OCI-LY1 (cell line): ENCODE results near the gene CELF4.

Experiments
- H2AFZ ChIP-seq: fragments of 200-600 bp; sonication (generic), shearing (Covaris generic); 2 replicates; pipeline ENCODE4 v1.6.0; 2014; ENCODE audit warnings: antibody characterized with exemption, mild to moderate bottlenecking, low read length
- H3F3A ChIP-seq: fragments of 200-600 bp; sonication (generic), shearing (Covaris generic); 2 replicates; pipeline ENCODE4 v1.6.0; 2014; ENCODE audit warnings: mild to moderate bottlenecking, antibody characterized with exemption, low read length, moderate library complexity; ENCODE audit not compliant: insufficient read depth
- H3K27ac ChIP-seq: fragments of 200-600 bp; sonication (generic); 2 replicates; pipeline ENCODE4 v1.5.1; 2014; ENCODE audit warnings: low read length, mixed run types, mild to moderate bottlenecking, low read depth; ENCODE audit not compliant: poor library complexity, severe bottlenecking
- H3K27me3 ChIP-seq: fragments of 200-600 bp; sonication (generic); 2 replicates; pipeline ENCODE4 v1.6.0; 2014; ENCODE audit warnings: antibody characterized with exemption, mild to moderate bottlenecking, low read length, moderate library complexity; ENCODE audit not compliant: insufficient read depth
- H3K36me3 ChIP-seq: fragments of 200-600 bp; sonication (generic); 2 replicates; pipeline ENCODE4 v1.6.1; 2014; ENCODE audit warnings: mild to moderate bottlenecking, antibody characterized with exemption, low read length, moderate library complexity, mixed read lengths; ENCODE audit not compliant: insufficient read depth
- H3K4me1 ChIP-seq: fragments of 200-600 bp; sonication (generic); 2 replicates; pipeline ENCODE4 v1.5.1; 2014; ENCODE audit warnings: mild to moderate bottlenecking, low read length, moderate library complexity; ENCODE audit not compliant: insufficient read depth, severe bottlenecking
- H3K4me2 ChIP-seq: fragments of 200-600 bp; sonication (generic), shearing (Covaris generic); 2 replicates; pipeline ENCODE4 v1.6.1; 2014; ENCODE audit warnings: low read length
- H3K4me3 ChIP-seq: fragments of 200-600 bp; sonication (generic); 2 replicates; pipeline ENCODE4 v1.5.1; 2014; ENCODE audit warnings: low read length, low read depth, mild to moderate bottlenecking, mixed read lengths; ENCODE audit not compliant: poor library complexity, severe bottlenecking
- H3K79me2 ChIP-seq: fragments of 200-600 bp; shearing (Covaris generic); 2 replicates; pipeline ENCODE4 v1.6.1; 2016; ENCODE audit warnings: mixed run types, low read length, mixed read lengths; ENCODE audit not compliant: insufficient read depth
- H3K9ac ChIP-seq: fragments of 200-600 bp; sonication (generic), shearing (Covaris generic); 2 replicates; pipeline ENCODE4 v1.6.1; 2014; ENCODE audit warnings: mild to moderate bottlenecking, low read length, mixed read lengths
- H3K9me2 ChIP-seq: fragments of 200-600 bp; sonication (generic), shearing (Covaris generic); 2 replicates; pipeline ENCODE4 v1.6.1; 2014; ENCODE audit warnings: low read depth, mild to moderate bottlenecking, low read length, mixed read lengths
- H3K9me3 ChIP-seq: fragments of 200-600 bp; shearing (Covaris generic); 2 replicates; pipeline ENCODE4 v1.6.1; 2014; ENCODE audit warnings: low read length, mixed read lengths
- H4K20me1 ChIP-seq: fragments of 200-600 bp; sonication (generic), shearing (Covaris generic); 2 replicates; pipeline ENCODE4 v1.6.0; 2016; ENCODE audit warnings: mild to moderate bottlenecking, low read length; ENCODE audit not compliant: insufficient read depth
- CTCF ChIP-seq: fragments of 200-600 bp; sonication (generic), shearing (Covaris generic); IDR thresholded peaks from 2 replicates; pipeline ENCODE4 v1.5.1; 2017; ENCODE audit warnings: mild to moderate bottlenecking, antibody characterized with exemption, low read length, moderate library complexity, mixed read lengths
- EZH2 ChIP-seq: fragments of 200-600 bp; sonication (generic), shearing (Covaris generic); IDR thresholded peaks from 2 replicates; pipeline ENCODE4 v1.8.0; 2017; ENCODE audit warnings: borderline replicate concordance, mixed run types, mild to moderate bottlenecking, antibody characterized with exemption, low read length, moderate library complexity, mixed read lengths

Gene CELF4

DNA sequence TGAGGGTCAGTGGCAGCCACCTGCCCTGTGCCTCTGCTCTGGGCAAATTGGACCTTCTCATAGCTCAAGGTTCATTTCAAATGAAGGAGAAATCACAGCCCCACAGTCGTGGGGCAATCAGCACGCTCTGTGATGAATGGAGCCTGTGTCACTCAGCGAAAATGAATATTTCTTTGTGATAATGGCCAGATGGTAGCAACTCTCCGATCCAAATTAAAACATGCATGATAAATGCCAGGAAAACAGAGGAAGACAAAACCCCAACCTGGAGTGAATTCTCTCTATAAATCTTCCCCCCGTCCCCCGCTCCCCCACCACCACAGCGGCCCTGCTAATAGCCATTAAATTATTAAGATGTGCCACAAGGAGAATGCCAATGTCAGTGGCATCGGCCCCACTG is 258.4 kb downstream of the CELF4 start:
- H4K20me1 ChIP-seq, result no peaks in the 10 kb centered on the region
- no peak overlapping the region for H3K27ac ChIP-seq
- no peaks in the 10 kb centered on the region for H3F3A ChIP-seq
- no peak overlapping the region for H2AFZ ChIP-seq
- H3K4me3 ChIP-seq, result no peak overlapping the region
- H3K27me3 ChIP-seq, result no peaks in the 10 kb centered on the region
- no peaks in the 10 kb centered on the region for H3K79me2 ChIP-seq
- H3K4me1 ChIP-seq, result no peaks in the 10 kb centered on the region
- H3K9me2 ChIP-seq, result no peaks in the 10 kb centered on the region
- H3K4me2 ChIP-seq, result no peak overlapping the region
- no peak overlapping the region for H3K9ac ChIP-seq
- no peaks in the 10 kb centered on the region for H3K36me3 ChIP-seq
- no peaks in the 10 kb centered on the region for H3K9me3 ChIP-seq
- TF ChIP-seq EZH2 (no peak), CTCF (no peak)

DNA sequence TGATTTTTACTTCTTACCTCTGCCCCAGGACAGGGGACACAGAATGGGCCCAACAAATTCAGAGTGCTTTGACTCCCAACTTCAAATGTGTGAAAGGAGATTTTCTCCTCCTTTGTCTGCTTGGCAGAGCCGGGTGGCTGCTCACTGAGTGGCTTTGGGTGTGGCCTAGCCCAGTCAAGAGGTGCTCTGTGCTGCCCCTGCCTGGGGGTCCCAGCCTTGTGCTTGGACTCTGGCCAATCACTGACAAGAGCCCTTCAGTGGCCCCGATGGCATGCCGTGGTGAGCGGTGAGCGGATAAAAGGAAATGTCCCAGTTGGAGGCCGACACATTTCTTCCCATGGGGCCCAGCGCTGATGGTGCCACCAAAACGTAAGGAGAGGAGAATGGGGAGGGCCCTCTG is 259.2 kb downstream of the CELF4 start:
- Histone ChIP-seq H3K4me1 (no peaks in the 10 kb centered on the region), H3K9me2 (no peaks in the 10 kb centered on the region), H3F3A (no peaks in the 10 kb centered on the region), H3K9ac (no peak overlapping the region), H2AFZ (no peak overlapping the region), H3K4me3 (no peak overlapping the region), H3K9me3 (no peaks in the 10 kb centered on the region), H3K79me2 (no peaks in the 10 kb centered on the region), H3K4me2 (no peak overlapping the region), H3K27me3 (no peaks in the 10 kb centered on the region), H3K36me3 (no peaks in the 10 kb centered on the region), H3K27ac (no peak overlapping the region), H4K20me1 (no peaks in the 10 kb centered on the region)
- TF ChIP-seq EZH2, result no peak
- no peak for TF ChIP-seq CTCF

DNA sequence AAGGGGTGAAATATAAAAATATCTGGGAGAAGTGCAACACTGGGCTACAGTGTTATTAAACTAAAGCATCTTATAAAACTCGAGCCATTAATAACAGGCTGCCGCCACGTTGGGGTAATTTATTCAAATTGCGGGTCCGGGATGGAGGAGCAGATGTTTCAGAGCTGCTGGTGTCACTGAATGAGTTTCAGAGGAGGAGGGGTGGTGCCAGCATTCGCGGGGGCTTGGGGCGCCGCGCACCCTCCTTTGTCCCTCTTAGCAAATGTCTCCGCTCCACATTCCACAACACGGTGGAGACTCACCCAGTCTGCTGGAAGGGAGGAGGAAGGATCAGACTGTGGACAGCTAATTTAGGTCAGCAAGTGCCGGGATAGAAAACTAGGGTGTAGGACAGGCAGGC is 260.5 kb downstream of the CELF4 start:
- TF ChIP-seq CTCF (no peak), EZH2 (no peak)
- Histone ChIP-seq H2AFZ (no peak overlapping the region), H3F3A (no peaks in the 10 kb centered on the region), H3K4me2 (no peak overlapping the region), H3K4me3 (no peak overlapping the region), H3K79me2 (no peaks in the 10 kb centered on the region), H3K9ac (no peak overlapping the region), H3K9me3 (no peaks in the 10 kb centered on the region), H3K27me3 (no peaks in the 10 kb centered on the region), H3K36me3 (no peaks in the 10 kb centered on the region), H3K27ac (no peak overlapping the region), H3K9me2 (no peaks in the 10 kb centered on the region), H4K20me1 (no peaks in the 10 kb centered on the region), H3K4me1 (no peaks in the 10 kb centered on the region)
